ENCODE results near the gene TOMT. TPM values are rescaled to one million over a fixed set of nuclear protein-coding genes. Genes with fewer than 3 reads are reported as not detected.

The TOMT gene
- total and polyA plus RNA-seq, 2 of the 13 experiments (the other 11 are each of a cell fraction or from before 2014, with no cell fraction given), result not detected

DNA sequence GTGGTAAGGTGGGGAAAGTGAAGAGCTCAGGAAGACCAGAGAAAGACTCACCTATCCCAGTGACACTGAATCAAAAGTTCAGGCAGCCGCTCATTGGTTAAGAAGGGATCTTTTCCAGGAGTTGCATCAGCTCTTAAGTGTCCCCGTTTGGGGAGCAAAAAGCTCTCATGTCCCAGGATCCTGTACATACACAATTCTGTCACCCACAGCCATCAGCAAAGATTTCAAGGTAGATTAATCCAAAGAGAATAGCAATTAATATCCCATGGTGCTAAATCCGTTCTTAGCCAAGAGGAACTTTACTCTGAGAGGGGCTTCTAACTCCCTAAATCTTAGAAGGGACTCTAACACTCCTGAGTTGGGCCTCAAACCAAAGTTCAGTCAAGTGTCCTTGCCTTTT, 49.1 kb downstream of the TOMT start:
- BruUV-seq (replicated peaks), result no TSS peak
- ChIA-PET POLR2A (no interaction called here), CTCF (ENCODE audit: low intra/inter-chr PET ratio, low total read pairs) (no interaction called here)
- FAIRE-seq (no peak), ATAC-seq (no peak), DNase-seq (ENCODE audit: low spot score) (no peak)
- no peaks in the 10 kb centered on the region for H3K27me3 ChIP-seq (ENCODE audit: control insufficient read depth in 1 of 2, insufficient read depth in 2 of 2, low read length in 2 of 2)
- H3K27ac ChIP-seq (ENCODE audit: extremely low read length, insufficient read depth, low read length), result no peak overlapping the region
- H3K4me3 ChIP-seq (replicated peaks in 1 of 3; ENCODE audit: insufficient read depth in 1 of 3, low read depth in 2 of 3, low read length in 3 of 3), result no peak overlapping the region
- H3K9ac ChIP-seq (ENCODE audit: insufficient read depth, low read depth, low read length), result no peak overlapping the region
- intact Hi-C loops (cut with micrococcal nuclease; ENCODE audit: unreplicated experiment), result no loop called here
- H3K36me3 ChIP-seq (replicated peaks in 1 of 2; ENCODE audit: control insufficient read depth in 1 of 2, insufficient read depth in 2 of 2, low read length in 2 of 2), result no peaks in the 10 kb centered on the region
- H3K9me3 ChIP-seq (ENCODE audit: low read length), result no peaks in the 10 kb centered on the region
- WGBS (ENCODE audit: low lambda C conversion rate), result 36% methylated on average over 3 of the region's 3 CpGs
- no peaks in the 10 kb centered on the region for H3K4me1 ChIP-seq (ENCODE audit: insufficient read depth, low read length)
- H3K4me2 ChIP-seq (ENCODE audit: low read depth, low read length), result no peak overlapping the region
- in situ Hi-C loops (cut with HindIII; ENCODE audit: extremely low pct_ligation_motif_present, low pct_unique_long_range_greater_than_20kb), result no loop called here
- H4K20me1 ChIP-seq (ENCODE audit: insufficient read depth, low read length), result no peaks in the 10 kb centered on the region
- H3K79me2 ChIP-seq (ENCODE audit: insufficient read depth, low read length), result no peaks in the 10 kb centered on the region
- no peak overlapping the region for H2AFZ ChIP-seq (ENCODE audit: low read length)
- TF ChIP-seq, protein P1, sequence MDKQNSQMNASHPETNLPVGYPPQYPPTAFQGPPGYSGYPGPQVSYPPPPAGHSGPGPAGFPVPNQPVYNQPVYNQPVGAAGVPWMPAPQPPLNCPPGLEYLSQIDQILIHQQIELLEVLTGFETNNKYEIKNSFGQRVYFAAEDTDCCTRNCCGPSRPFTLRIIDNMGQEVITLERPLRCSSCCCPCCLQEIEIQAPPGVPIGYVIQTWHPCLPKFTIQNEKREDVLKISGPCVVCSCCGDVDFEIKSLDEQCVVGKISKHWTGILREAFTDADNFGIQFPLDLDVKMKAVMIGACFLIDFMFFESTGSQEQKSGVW (CRISPR knock-in tag; IDR thresholded peaks at IDR 0.05; ENCODE audit: borderline replicate concordance), result no peak
- TF ChIP-seq ZNF839 (CRISPR knock-in tag; IDR thresholded peaks at IDR 0.05; ENCODE audit: borderline replicate concordance), result no peak
- TF ChIP-seq ZNF891 (CRISPR knock-in tag; IDR thresholded peaks at IDR 0.05), result no peak
- no peak for TF ChIP-seq ZNF512 (CRISPR knock-in tag; IDR thresholded peaks at IDR 0.05)
- no peak for TF ChIP-seq SIN3B (IDR thresholded peaks at IDR 0.05; ENCODE audit: low read length)
- TF ChIP-seq ATF7 (IDR thresholded peaks at IDR 0.05), result no peak
- TF ChIP-seq ATF7 (CRISPR knock-in tag; IDR thresholded peaks at IDR 0.05), result no peak
- TF ChIP-seq, protein P2, sequence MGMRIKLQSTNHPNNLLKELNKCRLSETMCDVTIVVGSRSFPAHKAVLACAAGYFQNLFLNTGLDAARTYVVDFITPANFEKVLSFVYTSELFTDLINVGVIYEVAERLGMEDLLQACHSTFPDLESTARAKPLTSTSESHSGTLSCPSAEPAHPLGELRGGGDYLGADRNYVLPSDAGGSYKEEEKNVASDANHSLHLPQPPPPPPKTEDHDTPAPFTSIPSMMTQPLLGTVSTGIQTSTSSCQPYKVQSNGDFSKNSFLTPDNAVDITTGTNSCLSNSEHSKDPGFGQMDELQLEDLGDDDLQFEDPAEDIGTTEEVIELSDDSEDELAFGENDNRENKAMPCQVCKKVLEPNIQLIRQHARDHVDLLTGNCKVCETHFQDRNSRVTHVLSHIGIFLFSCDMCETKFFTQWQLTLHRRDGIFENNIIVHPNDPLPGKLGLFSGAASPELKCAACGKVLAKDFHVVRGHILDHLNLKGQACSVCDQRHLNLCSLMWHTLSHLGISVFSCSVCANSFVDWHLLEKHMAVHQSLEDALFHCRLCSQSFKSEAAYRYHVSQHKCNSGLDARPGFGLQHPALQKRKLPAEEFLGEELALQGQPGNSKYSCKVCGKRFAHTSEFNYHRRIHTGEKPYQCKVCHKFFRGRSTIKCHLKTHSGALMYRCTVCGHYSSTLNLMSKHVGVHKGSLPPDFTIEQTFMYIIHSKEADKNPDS (CRISPR knock-in tag; IDR thresholded peaks at IDR 0.05), result no peak
- TF ChIP-seq SIX1 (CRISPR knock-in tag; IDR thresholded peaks at IDR 0.05; ENCODE audit: borderline replicate concordance), result no peak
- TF ChIP-seq ZNF576 (CRISPR knock-in tag; IDR thresholded peaks at IDR 0.05), result no peak
- no peak for TF ChIP-seq CERS6 (CRISPR knock-in tag; IDR thresholded peaks at IDR 0.05)
- TF ChIP-seq ZNF614 (CRISPR knock-in tag; IDR thresholded peaks at IDR 0.05; ENCODE audit: borderline replicate concordance), result no peak
- TF ChIP-seq, protein P3, sequence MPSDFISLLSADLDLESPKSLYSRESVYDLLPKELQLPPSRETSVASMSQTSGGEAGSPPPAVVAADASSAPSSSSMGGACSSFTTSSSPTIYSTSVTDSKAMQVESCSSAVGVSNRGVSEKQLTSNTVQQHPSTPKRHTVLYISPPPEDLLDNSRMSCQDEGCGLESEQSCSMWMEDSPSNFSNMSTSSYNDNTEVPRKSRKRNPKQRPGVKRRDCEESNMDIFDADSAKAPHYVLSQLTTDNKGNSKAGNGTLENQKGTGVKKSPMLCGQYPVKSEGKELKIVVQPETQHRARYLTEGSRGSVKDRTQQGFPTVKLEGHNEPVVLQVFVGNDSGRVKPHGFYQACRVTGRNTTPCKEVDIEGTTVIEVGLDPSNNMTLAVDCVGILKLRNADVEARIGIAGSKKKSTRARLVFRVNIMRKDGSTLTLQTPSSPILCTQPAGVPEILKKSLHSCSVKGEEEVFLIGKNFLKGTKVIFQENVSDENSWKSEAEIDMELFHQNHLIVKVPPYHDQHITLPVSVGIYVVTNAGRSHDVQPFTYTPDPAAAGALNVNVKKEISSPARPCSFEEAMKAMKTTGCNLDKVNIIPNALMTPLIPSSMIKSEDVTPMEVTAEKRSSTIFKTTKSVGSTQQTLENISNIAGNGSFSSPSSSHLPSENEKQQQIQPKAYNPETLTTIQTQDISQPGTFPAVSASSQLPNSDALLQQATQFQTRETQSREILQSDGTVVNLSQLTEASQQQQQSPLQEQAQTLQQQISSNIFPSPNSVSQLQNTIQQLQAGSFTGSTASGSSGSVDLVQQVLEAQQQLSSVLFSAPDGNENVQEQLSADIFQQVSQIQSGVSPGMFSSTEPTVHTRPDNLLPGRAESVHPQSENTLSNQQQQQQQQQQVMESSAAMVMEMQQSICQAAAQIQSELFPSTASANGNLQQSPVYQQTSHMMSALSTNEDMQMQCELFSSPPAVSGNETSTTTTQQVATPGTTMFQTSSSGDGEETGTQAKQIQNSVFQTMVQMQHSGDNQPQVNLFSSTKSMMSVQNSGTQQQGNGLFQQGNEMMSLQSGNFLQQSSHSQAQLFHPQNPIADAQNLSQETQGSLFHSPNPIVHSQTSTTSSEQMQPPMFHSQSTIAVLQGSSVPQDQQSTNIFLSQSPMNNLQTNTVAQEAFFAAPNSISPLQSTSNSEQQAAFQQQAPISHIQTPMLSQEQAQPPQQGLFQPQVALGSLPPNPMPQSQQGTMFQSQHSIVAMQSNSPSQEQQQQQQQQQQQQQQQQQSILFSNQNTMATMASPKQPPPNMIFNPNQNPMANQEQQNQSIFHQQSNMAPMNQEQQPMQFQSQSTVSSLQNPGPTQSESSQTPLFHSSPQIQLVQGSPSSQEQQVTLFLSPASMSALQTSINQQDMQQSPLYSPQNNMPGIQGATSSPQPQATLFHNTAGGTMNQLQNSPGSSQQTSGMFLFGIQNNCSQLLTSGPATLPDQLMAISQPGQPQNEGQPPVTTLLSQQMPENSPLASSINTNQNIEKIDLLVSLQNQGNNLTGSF (CRISPR knock-in tag; IDR thresholded peaks at IDR 0.05), result no peak
- TF ChIP-seq, protein P4, sequence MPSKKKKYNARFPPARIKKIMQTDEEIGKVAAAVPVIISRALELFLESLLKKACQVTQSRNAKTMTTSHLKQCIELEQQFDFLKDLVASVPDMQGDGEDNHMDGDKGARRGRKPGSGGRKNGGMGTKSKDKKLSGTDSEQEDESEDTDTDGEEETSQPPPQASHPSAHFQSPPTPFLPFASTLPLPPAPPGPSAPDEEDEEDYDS (CRISPR knock-in tag; IDR thresholded peaks at IDR 0.05), result no peak

Measured in HepG2 (cell line).